ENCODE results near the gene ADCY2. TPM values are rescaled to one million over a fixed set of nuclear protein-coding genes. Genes with fewer than 3 reads are reported as not detected.

Gene ADCY2
- polyA plus RNA-seq, 1 of the 3 experiments (the other 2 are of a cell fraction): not detected

DNA sequence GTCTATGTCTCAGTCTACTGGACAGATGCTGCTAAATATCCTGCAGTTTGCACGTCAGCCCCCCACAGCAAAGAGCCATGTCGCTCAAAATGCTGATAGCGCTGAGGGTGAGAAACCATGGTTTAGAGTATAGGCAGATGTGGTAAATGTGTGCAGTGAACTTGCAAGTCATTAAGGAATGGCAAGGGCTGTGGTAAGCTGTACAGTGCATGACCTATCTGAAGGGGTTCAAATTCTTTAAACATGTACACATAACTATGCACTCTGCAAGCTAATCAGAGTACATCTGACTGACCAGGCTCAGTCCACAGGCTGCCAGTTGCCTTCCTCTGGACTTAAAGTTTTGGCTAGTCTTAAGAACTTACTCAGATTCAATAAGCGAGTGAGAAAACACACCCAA is 284.3 kb downstream of the ADCY2 start:
- ChIA-PET CTCF (interaction anchor here (1.0 kb wide), 1 partner anchor 9 kb away, joined by 3 read pairs; no protein-coding TSS in a partner anchor), POLR2A (no interaction called here)
- Histone ChIP-seq H3K9ac (no peak overlapping the region), H3K27me3 (ENCODE audit: insufficient read depth) (peaks cover 8% of the 10 kb centered on the region; the same call in 1 of the 2 replicates), H3F3A (replicated peaks; ENCODE audit: insufficient read depth) (no peaks in the 10 kb centered on the region), H3K4me2 (no peak overlapping the region), H3K9me2 (no peaks in the 10 kb centered on the region), H3K79me2 (ENCODE audit: insufficient read depth) (no peaks in the 10 kb centered on the region), H3K9me3 (no peaks in the 10 kb centered on the region), H3K27ac (ENCODE audit: low read depth in 2 of 2, low read length in 1 of 2) (no peak overlapping the region), H3K4me1 (ENCODE audit: control insufficient read depth in 1 of 2, insufficient read depth in 2 of 2, low read depth in 1 of 2, low read length in 1 of 2) (no peaks in the 10 kb centered on the region), H3K4me3 (ENCODE audit: low read depth in 2 of 2, low read length in 1 of 2) (no peak overlapping the region), H2AFZ (ENCODE audit: low read depth) (no peak overlapping the region), H4K20me1 (ENCODE audit: insufficient read depth) (no peaks in the 10 kb centered on the region), H3K36me3 (replicated peaks in 1 of 2; ENCODE audit: control insufficient read depth in 1 of 2, insufficient read depth in 2 of 2, low read length in 1 of 2) (no peaks in the 10 kb centered on the region)
- WGBS (ENCODE audit: low lambda C conversion rate): 9% methylated on average over 4 of the region's 4 CpGs
- no peak for TF ChIP-seq EZH2phosphoT487 (IDR thresholded peaks at IDR 0.05; ENCODE audit: borderline replicate concordance, low read depth)
- DNase-seq: no peak

DNA sequence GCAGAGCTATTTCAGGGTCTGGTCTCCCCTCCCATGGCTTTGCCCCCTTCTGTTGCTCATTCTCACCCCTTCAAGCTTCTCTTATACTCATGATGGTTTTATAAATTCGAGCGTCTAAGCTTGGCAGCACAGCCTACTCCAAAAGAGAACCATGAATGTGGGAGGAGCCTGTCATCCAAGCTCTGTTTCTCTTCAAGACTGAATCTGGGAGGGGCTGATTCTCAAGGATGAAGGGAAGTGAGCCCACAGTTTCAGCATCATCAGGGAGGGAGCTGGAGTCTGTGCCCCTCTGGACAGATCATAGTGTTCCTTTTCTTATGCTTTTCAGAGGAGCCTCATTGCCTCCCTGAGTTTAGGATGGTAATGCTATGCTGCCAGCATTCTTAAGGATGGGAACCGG is 286.4 kb downstream of the ADCY2 start:
- TF ChIP-seq GABPA (IDR thresholded peaks at IDR 0.05; ENCODE audit: low read depth) (no peak), RCOR1 (IDR thresholded peaks at IDR 0.05; ENCODE audit: low read length) (no peak), NFIC (IDR thresholded peaks at IDR 0.05; ENCODE audit: borderline replicate concordance) (no peak), MEF2A (IDR thresholded peaks at IDR 0.05; ENCODE audit: borderline replicate concordance, low read depth) (no peak), YY1 (IDR thresholded peaks at IDR 0.05; ENCODE audit: low read depth) (no peak), POLR2AphosphoS5 (IDR thresholded peaks at IDR 0.05; ENCODE audit: low read depth, low read length) (no peak), GATA2 (CRISPR knock-in tag; IDR thresholded peaks at IDR 0.05) (no peak), TAF1 (IDR thresholded peaks at IDR 0.05; ENCODE audit: borderline replicate concordance, low read depth, low read length) (no peak), RAD21 (IDR thresholded peaks at IDR 0.05; ENCODE audit: low read length) (no peak)
- TF ChIP-seq, protein P1, sequence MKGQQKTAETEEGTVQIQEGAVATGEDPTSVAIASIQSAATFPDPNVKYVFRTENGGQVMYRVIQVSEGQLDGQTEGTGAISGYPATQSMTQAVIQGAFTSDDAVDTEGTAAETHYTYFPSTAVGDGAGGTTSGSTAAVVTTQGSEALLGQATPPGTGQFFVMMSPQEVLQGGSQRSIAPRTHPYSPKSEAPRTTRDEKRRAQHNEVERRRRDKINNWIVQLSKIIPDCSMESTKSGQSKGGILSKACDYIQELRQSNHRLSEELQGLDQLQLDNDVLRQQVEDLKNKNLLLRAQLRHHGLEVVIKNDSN (IDR thresholded peaks at IDR 0.05; ENCODE audit: borderline replicate concordance, low read depth): no peak
- TF ChIP-seq, protein P2, sequence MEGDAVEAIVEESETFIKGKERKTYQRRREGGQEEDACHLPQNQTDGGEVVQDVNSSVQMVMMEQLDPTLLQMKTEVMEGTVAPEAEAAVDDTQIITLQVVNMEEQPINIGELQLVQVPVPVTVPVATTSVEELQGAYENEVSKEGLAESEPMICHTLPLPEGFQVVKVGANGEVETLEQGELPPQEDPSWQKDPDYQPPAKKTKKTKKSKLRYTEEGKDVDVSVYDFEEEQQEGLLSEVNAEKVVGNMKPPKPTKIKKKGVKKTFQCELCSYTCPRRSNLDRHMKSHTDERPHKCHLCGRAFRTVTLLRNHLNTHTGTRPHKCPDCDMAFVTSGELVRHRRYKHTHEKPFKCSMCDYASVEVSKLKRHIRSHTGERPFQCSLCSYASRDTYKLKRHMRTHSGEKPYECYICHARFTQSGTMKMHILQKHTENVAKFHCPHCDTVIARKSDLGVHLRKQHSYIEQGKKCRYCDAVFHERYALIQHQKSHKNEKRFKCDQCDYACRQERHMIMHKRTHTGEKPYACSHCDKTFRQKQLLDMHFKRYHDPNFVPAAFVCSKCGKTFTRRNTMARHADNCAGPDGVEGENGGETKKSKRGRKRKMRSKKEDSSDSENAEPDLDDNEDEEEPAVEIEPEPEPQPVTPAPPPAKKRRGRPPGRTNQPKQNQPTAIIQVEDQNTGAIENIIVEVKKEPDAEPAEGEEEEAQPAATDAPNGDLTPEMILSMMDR (IDR thresholded peaks at IDR 0.05): no peak
- 2% methylated on average over 3 of the region's 3 CpGs for WGBS (ENCODE audit: low lambda C conversion rate)
- H3K36me3 ChIP-seq (replicated peaks in 1 of 2; ENCODE audit: control insufficient read depth in 1 of 2, insufficient read depth in 2 of 2, low read length in 1 of 2): no peaks in the 10 kb centered on the region

More for the DNA sequence above, 286.4 kb downstream of the ADCY2 start:
- Histone ChIP-seq H3K4me2 (no peak overlapping the region), H3K4me1 (ENCODE audit: control insufficient read depth in 1 of 2, insufficient read depth in 2 of 2, low read depth in 1 of 2, low read length in 1 of 2) (no peaks in the 10 kb centered on the region), H4K20me1 (ENCODE audit: insufficient read depth) (no peaks in the 10 kb centered on the region), H3K4me3 (ENCODE audit: low read depth in 2 of 2, low read length in 1 of 2) (no peak overlapping the region), H3K9me2 (no peaks in the 10 kb centered on the region), H3K27me3 (ENCODE audit: insufficient read depth) (peaks cover 8% of the 10 kb centered on the region; the same call in 1 of the 2 replicates), H3K27ac (ENCODE audit: low read depth in 2 of 2, low read length in 1 of 2) (no peak overlapping the region), H2AFZ (ENCODE audit: low read depth) (no peak overlapping the region), H3K9me3 (no peaks in the 10 kb centered on the region), H3F3A (replicated peaks; ENCODE audit: insufficient read depth) (no peaks in the 10 kb centered on the region), H3K79me2 (ENCODE audit: insufficient read depth) (no peaks in the 10 kb centered on the region), H3K9ac (no peak overlapping the region)
- no peak for DNase-seq
- ChIA-PET CTCF (no interaction called here), POLR2A (no interaction called here)

All from SK-N-SH (cell line).